Epithelial cell of esophagus (primary cell): ENCODE results near the gene AKR1C2.
"Not testable (repeated sequence)": the region's sequence is repeated elsewhere in the genome, so short reads cannot be mapped to it uniquely, and the experiment has no call there.

ENCODE experiments used
- DNase-seq: peaks from one replicate; pipeline ENCODE4 v3.0.0; 2010; ENCODE audit warnings: low read depth
- H3K4me3 ChIP-seq: 2 replicates; pipeline ENCODE4 v1.5.1; 2011; ENCODE audit warnings: mild to moderate bottlenecking, low read length, control low read depth
- TF ChIP-seq, protein P1 (sequence below): IDR thresholded peaks from 2 replicates; pipeline ENCODE4 v1.5.1; 2011; ENCODE audit warnings: low read depth, mild to moderate bottlenecking, low read length, control low read depth, inconsistent platforms; ENCODE audit not compliant: insufficient read depth; ENCODE audit errors: missing control alignments

AKR1C2 gene

DNA sequence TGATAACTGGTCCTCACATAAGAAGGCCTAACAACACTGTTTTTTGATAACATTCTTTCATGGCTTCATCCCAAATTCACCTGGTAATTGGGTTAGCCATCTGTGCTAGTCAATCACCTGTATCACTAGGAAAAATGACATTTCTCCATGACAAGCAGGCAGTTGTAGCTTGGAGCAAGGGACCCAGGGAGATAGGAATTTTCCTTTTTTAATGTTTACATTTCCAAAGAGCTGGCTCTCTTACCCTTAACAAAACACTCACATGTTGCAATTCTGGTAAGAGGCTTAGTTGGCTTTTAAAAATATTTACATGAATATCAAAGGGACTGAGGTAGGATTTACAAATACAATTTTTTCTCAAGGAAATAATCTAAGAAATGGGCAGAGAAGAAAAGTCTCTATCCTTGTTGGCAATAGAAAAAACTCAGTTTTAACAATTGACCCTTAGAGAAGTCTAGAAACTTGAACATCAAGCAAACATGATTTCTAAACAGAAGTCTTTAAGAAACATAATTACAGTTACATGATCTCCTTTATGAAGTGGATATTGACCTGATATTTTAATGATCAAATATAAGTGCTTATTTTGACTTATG lies 56.5 kb downstream of the AKR1C2 start:
- H3K4me3 ChIP-seq: no peak overlapping the region
- TF ChIP-seq, protein P1, sequence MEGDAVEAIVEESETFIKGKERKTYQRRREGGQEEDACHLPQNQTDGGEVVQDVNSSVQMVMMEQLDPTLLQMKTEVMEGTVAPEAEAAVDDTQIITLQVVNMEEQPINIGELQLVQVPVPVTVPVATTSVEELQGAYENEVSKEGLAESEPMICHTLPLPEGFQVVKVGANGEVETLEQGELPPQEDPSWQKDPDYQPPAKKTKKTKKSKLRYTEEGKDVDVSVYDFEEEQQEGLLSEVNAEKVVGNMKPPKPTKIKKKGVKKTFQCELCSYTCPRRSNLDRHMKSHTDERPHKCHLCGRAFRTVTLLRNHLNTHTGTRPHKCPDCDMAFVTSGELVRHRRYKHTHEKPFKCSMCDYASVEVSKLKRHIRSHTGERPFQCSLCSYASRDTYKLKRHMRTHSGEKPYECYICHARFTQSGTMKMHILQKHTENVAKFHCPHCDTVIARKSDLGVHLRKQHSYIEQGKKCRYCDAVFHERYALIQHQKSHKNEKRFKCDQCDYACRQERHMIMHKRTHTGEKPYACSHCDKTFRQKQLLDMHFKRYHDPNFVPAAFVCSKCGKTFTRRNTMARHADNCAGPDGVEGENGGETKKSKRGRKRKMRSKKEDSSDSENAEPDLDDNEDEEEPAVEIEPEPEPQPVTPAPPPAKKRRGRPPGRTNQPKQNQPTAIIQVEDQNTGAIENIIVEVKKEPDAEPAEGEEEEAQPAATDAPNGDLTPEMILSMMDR: no peak
- DNase-seq: peak; percentile 40

DNA sequence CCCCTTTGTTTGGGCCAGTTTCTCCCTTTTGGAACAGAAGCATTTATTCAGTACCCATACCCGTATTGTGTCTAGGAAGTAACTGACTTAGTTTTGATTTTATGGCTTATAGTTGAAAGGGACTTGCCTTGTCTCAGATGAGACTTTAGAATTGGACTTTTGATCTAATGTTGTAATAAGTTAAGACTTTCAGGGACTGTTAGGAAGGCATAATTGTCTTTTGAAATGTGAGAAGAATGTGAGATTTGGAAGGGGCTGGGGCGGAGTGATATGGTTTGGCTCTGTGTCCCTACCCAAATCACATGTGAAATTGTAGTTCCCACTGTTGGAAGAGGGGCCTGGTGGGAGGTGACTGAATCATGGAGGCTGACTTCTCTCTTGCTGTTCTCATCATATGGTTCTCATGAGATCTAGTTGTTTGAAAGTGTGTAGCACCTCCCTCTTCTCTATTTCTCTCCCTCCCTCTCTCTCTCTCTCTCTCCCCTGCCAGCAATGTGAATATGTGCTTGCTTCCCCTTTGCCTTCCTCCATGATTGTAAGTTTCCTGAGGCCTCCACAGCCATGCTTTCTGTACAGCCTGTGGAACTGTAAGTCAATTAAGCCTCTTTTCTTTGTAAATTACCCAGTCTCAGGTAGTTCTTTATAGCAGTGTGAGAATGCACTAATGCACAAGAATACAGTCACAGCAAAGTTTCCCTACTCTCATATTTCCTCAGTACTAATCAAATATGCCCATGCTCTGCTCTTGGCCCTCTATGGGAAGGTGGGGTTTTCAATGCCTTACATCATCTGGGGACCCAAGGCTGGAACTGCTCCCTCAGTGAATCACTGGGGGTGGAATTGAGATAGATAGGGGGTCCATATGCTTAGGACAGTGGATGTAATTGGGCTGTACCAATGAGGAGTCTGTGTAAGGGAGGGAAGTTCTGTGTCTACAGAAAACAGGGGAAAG lies 57.6 kb downstream of the AKR1C2 start:
- DNase-seq: no peak
- H3K4me3 ChIP-seq: no peak overlapping the region
- TF ChIP-seq, protein P1: no peak

DNA sequence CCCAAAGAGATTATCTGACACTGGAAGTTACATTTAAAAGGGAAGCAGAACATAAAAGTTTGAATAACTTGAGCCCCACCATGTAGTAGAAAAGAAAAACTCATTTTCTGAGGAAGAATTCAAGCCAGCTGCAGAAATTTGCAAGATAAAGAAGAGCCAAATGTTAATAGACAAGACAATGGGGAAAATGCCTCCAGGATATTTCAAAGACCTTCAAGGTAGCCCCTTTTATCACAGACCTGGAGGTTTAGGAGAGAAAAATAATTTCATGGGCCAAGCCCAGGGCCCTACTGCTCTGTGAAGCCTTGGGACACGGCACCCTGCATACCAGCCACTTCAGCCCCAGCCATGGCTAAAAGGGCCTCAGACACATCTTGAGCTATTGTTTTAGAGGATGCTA lies 58.8 kb downstream of the AKR1C2 start:
- TF ChIP-seq, protein P1: no peak
- no peak for DNase-seq
- no peak overlapping the region for H3K4me3 ChIP-seq

DNA sequence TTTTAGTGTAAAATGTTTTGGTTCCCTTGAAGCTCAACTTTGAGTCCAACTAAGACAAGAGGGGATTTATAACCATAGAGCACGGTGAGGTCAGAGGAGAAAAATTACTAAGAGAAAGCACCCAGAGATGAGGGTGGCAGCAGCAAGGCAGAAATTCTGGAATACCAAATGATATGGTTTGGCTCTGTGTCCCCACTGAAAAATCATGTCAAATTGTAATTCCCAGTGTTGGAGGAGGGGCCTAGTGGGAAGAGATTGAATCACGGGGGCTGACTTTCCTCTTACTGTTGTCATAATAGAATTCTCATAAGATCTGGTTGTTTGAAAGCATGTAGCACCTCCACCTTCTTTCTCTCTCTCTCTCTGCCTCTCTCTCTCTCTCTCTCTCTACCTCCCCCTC lies 59.8 kb downstream of the AKR1C2 start:
- H3K4me3 ChIP-seq: no peak overlapping the region
- TF ChIP-seq, protein P1: no peak
- DNase-seq: no peak

DNA sequence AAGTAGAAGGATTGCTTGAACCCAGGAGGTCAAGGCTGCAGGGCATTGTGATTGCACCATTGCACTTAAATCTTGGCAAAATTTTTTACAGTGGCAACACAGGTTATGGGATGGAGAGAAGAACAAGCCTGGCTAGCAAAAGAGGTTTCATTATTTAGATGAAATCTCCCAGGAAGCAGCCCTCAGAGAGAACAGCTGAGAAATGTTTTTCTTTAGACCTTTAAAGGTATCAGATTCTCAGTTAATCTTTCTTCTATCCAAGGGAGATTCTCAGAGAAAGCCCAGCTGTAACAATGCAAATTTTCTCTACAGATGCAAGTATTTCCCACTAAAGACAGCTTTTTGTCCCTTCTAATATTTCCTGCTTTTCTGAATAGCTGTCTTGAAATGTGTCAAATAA lies 60.2 kb downstream of the AKR1C2 start:
- H3K4me3 ChIP-seq, DNase-seq: not testable (repeated sequence)

DNA sequence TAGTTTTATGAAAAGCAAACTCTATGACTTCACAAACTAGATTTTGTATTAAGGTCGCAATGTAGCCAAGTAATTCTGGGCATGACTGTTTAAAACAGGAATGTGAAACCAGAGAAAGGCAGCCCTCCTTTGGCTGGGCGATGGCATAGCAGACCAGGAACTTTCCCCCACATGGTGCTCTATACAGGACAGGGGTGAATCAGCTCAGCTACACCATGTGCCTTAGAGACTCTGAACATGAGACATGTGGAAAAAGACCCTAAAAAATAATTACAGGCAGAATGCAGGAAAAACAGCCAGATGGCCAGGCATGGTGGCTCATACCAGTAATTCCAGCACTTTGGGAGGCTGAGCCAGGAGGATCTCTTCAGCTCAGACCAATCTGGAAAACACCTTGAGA lies 60.7 kb downstream of the AKR1C2 start:
- not testable (repeated sequence) for H3K4me3 ChIP-seq

DNA sequence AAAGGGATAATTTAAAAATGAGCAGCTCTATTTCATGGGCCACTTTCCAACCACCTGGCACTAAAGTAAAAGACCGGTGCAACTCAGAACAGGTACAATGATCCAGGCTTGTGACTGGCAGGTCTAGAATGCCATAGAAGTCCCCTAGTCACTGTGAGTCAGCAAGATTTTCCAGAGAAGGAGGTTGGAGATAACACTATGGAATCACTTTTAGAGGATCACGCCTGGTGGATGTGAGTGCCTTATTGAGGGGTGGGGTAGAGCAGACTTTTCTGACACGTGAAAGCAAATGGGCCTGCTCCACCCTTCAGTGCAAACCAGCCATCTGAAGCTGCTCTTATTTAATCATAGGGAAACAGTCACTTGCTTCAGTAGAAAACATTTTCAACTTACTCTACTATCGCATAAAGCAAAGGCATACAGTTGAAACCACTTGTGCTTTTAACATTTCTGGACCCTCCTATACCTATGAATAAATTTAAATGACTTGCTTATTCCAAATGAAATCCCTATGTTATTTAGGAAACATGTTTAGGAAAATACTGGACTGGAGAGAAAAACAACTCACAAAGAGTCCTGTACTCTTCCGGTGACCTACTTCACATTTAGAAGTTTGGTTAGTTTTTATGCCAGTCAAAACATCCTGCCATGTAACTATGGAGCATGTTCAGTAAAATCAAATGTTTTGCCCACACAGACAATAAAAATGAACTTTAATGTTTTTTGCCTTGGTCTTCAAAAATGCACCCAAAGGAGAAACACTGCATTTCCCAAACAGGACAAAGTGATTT lies 61.9 kb downstream of the AKR1C2 start:
- TF ChIP-seq, protein P1: no peak
- DNase-seq: peak; percentile 78
- no peak overlapping the region for H3K4me3 ChIP-seq

More for the DNA sequence above, 60.7 kb downstream of the AKR1C2 start:
- peak; percentile 79 for DNase-seq

DNA sequence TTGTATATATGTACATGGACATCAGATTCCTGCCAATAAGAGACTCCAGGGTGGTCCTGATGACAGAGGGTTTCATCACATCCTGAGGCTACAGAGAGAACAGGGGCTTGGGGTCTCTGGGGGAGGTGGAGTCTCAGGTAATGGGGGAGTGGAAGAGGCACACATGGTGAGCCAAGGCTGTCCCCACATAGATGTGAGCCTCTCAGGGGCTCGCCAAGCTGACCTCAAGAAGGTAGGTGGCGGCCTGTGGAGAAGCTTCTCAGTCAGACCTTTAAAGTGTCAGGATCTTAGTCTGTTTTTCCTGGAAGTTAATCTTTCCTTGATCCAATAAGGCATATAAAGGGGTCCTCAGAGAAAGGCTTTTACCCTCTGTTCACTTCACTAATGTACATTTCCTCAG lies 62.7 kb downstream of the AKR1C2 start:
- DNase-seq, H3K4me3 ChIP-seq: not testable (repeated sequence)

DNA sequence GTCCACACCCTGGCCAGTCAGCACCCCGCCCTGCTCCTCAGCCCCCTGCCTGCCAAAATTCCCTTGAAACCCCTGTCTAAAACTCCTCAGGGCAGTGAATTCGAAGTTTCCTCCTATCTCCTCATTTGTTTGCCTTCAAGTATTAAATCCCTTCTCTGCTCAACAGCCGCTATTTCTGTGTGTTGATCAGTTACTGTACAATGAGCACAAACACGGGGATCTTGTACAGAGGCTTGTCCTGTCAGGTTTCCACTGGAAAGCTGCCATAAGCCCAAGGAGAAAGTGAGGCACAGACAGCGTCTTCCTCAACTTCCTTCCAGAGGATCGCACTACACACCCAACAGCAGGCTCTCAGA lies 63.6 kb downstream of the AKR1C2 start:
- H3K4me3 ChIP-seq: not testable (repeated sequence)
- DNase-seq: peak; percentile 65
